ENCODE measurements around the gene PCK1. TPM values are rescaled to one million over a fixed set of nuclear protein-coding genes. Genes with fewer than 3 reads are reported as not detected.
A peak's percentile ranks its signal among the peaks of the same experiment; 100 is the strongest.

Gene PCK1
- total RNA-seq, 1 donor from 2014 or later, result not detected

DNA sequence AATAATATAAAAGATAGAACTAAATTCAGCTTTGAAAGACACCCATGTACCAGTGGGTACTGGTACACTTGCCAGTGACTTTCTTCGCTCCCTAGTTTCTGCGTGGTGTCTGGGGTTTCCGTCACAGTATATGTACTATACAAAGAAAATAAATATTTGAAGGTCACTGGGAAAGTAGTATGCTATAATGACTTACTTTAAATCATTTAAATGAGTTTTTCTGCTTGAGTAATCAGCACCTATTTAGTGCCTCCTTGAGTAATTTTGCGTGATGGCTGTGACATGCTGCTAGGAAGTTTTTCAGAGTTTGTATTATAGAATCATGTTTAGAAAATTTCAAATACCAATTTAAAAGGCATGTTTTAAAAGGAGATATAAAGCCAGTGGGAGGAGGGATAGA lies 32.8 kb upstream of the PCK1 start:
- Mint-ChIP-seq H3K27me3 (ENCODE audit: unreplicated experiment) (peaks cover 4% of the 10 kb centered on the region), H3K4me3 (ENCODE audit: unreplicated experiment) (no peak overlapping the region), H3K36me3 (ENCODE audit: low read depth, unreplicated experiment) (no peaks in the 10 kb centered on the region), H3K27ac (ENCODE audit: unreplicated experiment) (peak overlapping the region; percentile 1), H3K9me3 (ENCODE audit: unreplicated experiment) (no peaks in the 10 kb centered on the region), H3K4me1 (ENCODE audit: unreplicated experiment) (no peaks in the 10 kb centered on the region)
- no peak for DNase-seq (ENCODE audit: low spot score)
- TF ChIP-seq, protein P1, sequence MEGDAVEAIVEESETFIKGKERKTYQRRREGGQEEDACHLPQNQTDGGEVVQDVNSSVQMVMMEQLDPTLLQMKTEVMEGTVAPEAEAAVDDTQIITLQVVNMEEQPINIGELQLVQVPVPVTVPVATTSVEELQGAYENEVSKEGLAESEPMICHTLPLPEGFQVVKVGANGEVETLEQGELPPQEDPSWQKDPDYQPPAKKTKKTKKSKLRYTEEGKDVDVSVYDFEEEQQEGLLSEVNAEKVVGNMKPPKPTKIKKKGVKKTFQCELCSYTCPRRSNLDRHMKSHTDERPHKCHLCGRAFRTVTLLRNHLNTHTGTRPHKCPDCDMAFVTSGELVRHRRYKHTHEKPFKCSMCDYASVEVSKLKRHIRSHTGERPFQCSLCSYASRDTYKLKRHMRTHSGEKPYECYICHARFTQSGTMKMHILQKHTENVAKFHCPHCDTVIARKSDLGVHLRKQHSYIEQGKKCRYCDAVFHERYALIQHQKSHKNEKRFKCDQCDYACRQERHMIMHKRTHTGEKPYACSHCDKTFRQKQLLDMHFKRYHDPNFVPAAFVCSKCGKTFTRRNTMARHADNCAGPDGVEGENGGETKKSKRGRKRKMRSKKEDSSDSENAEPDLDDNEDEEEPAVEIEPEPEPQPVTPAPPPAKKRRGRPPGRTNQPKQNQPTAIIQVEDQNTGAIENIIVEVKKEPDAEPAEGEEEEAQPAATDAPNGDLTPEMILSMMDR (IDR thresholded peaks at IDR 0.05; ENCODE audit: unreplicated experiment), result no peak

DNA sequence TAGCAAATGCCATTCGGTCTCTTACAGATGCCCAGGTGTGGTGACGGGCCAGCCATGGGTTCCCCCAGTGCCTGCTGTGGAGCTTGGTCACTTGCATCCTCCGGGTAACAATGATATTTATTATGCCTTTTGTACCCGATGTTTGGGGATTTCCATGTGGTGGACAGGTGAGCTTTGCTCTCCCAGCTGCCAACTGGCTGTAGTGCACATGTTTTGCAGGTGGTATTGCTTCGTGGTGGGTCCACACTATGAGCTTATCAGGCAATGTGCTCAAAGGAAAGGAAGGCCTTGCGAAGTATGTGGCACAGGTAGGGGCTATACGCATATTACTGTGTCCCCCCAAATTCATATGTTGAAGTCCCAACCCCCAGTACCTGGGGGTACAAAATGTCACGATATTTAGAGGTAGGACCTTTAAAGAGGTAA lies 31.7 kb upstream of the PCK1 start:
- H3K4me3 Mint-ChIP-seq (ENCODE audit: unreplicated experiment), result no peak overlapping the region
- H3K27me3 Mint-ChIP-seq (ENCODE audit: unreplicated experiment), result peaks cover 4% of the 10 kb centered on the region
- H3K36me3 Mint-ChIP-seq (ENCODE audit: low read depth, unreplicated experiment), result peaks cover 7% of the 10 kb centered on the region
- H3K4me1 Mint-ChIP-seq (ENCODE audit: unreplicated experiment), result no peaks in the 10 kb centered on the region
- no peak for DNase-seq (ENCODE audit: low spot score)
- TF ChIP-seq, protein P1 (IDR thresholded peaks at IDR 0.05; ENCODE audit: unreplicated experiment), result no peak
- H3K27ac Mint-ChIP-seq (ENCODE audit: unreplicated experiment), result no peak overlapping the region
- H3K9me3 Mint-ChIP-seq (ENCODE audit: unreplicated experiment), result no peaks in the 10 kb centered on the region

DNA sequence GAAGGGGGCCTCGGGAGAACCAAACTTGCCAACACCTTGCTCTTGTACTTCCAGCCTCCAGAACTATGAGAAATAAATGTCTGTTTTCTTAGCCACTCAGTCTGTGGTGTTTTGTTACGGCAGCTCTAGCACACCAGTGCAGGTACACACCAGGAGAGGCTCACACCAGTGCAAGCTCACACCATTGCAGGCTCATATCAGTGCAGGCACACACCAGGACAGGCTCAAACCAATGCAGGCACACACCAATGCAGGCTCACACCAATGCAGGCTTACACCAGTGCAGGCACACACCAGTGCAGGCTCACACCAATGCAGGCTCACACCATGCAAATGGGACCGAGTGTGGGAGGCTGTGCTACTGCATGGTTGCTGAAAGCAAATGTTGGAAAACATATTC lies 31.1 kb upstream of the PCK1 start:
- no peaks in the 10 kb centered on the region for H3K4me1 Mint-ChIP-seq (ENCODE audit: unreplicated experiment)
- DNase-seq (ENCODE audit: low spot score), result no peak
- no peak overlapping the region for H3K4me3 Mint-ChIP-seq (ENCODE audit: unreplicated experiment)
- H3K36me3 Mint-ChIP-seq (ENCODE audit: low read depth, unreplicated experiment), result peaks cover 7% of the 10 kb centered on the region
- no peaks in the 10 kb centered on the region for H3K9me3 Mint-ChIP-seq (ENCODE audit: unreplicated experiment)
- TF ChIP-seq, protein P1 (IDR thresholded peaks at IDR 0.05; ENCODE audit: unreplicated experiment), result no peak
- peaks cover 4% of the 10 kb centered on the region for H3K27me3 Mint-ChIP-seq (ENCODE audit: unreplicated experiment)
- H3K27ac Mint-ChIP-seq (ENCODE audit: unreplicated experiment), result no peak overlapping the region

DNA sequence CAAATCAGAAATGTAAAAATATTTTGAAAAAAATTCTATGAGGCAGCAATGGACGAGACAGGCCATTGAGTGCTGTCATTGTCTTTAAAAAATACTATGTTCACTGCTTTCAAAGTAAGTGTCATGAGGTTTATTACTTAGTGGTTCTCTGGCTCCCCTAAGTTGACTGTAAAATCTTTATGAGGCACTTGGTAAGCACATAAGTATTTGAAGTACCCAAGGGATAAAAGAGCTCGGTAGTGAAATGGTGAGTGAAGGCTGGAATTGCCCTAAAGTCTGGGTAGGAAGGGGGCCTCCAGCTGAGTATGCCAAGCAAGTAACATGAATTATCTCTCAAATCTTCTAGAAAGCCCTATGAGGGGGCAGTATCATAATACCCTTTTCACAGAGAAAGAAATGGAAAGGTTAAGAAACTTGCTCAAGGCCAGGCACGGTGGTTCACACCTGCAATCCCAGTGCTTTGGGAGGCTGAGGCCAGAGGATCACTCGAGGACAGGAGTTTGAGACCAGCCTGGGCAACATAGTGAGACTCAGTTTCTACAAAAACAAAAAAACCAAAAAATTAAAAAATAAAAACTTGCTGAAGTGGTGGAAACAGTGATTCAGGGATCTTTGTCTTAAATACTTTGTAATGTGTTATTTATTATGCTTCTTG lies 30.5 kb upstream of the PCK1 start:
- H3K36me3 Mint-ChIP-seq (ENCODE audit: low read depth, unreplicated experiment), result peaks cover 7% of the 10 kb centered on the region
- TF ChIP-seq, protein P1 (IDR thresholded peaks at IDR 0.05; ENCODE audit: unreplicated experiment), result no peak
- H3K27ac Mint-ChIP-seq (ENCODE audit: unreplicated experiment), result no peak overlapping the region
- peaks cover 4% of the 10 kb centered on the region for H3K27me3 Mint-ChIP-seq (ENCODE audit: unreplicated experiment)
- no peaks in the 10 kb centered on the region for H3K9me3 Mint-ChIP-seq (ENCODE audit: unreplicated experiment)
- DNase-seq (ENCODE audit: low spot score), result no peak
- H3K4me3 Mint-ChIP-seq (ENCODE audit: unreplicated experiment), result no peak overlapping the region
- no peaks in the 10 kb centered on the region for H3K4me1 Mint-ChIP-seq (ENCODE audit: unreplicated experiment)

GRCh38 chr20:57532104-57532503 lies 28.8 kb upstream of the PCK1 start:
- H3K27me3 Mint-ChIP-seq (ENCODE audit: unreplicated experiment), result peaks cover 3% of the 10 kb centered on the region

More at GRCh38 chr20:57532104-57532503, 28.8 kb upstream of the PCK1 start:
- H3K27ac Mint-ChIP-seq (ENCODE audit: unreplicated experiment), result no peak overlapping the region
- no peak overlapping the region for H3K4me3 Mint-ChIP-seq (ENCODE audit: unreplicated experiment)
- H3K9me3 Mint-ChIP-seq (ENCODE audit: unreplicated experiment), result no peaks in the 10 kb centered on the region
- TF ChIP-seq, protein P1 (IDR thresholded peaks at IDR 0.05; ENCODE audit: unreplicated experiment), result no peak
- H3K4me1 Mint-ChIP-seq (ENCODE audit: unreplicated experiment), result no peaks in the 10 kb centered on the region
- no peak for DNase-seq (ENCODE audit: low spot score)
- peaks cover 7% of the 10 kb centered on the region for H3K36me3 Mint-ChIP-seq (ENCODE audit: low read depth, unreplicated experiment)

Measured in endothelial cell (in vitro differentiated cells).